ENCODE results near the gene PRRT4. TPM values are rescaled to one million over a fixed set of nuclear protein-coding genes. Genes with fewer than 3 reads are reported as not detected.

PRRT4 gene
- total and polyA plus RNA-seq, 9 donors: 7.8 to 22.0 (median 17.0) TPM

- Histone ChIP-seq H3K4me1 (ENCODE audit: control insufficient read depth, insufficient read depth, low read length) (peaks cover 32% of the 10 kb centered on the region), H3K9me3 (replicated peaks; ENCODE audit: control insufficient read depth, low read depth, low read length) (no peaks in the 10 kb centered on the region), H3K27me3 (ENCODE audit: control insufficient read depth, insufficient read depth, low read length) (peaks cover 48% of the 10 kb centered on the region), H3K4me3 (ENCODE audit: low read length) (no peak overlapping the region), H3K27ac (ENCODE audit: low read length) (no peak overlapping the region), H3K36me3 (ENCODE audit: control insufficient read depth, insufficient read depth, low read length) (no peaks in the 10 kb centered on the region)
- DNase-seq: peak; percentile 66
- WGBS (ENCODE audit: insufficient coverage): 17% methylated on average over 1 of the region's 4 CpGs
Measured at GRCh38 chr7:128349466-128349825, 12.0 kb downstream of the PRRT4 start.

GRCh38 chr7:128347647-128348097, 13.8 kb downstream of the PRRT4 start:
- DNase-seq: peak; percentile 59
- Histone ChIP-seq H3K9me3 (replicated peaks; ENCODE audit: control insufficient read depth, low read depth, low read length) (no peaks in the 10 kb centered on the region), H3K27me3 (ENCODE audit: control insufficient read depth, insufficient read depth, low read length) (peaks cover 32% of the 10 kb centered on the region), H3K36me3 (ENCODE audit: control insufficient read depth, insufficient read depth, low read length) (no peaks in the 10 kb centered on the region), H3K27ac (ENCODE audit: low read length) (no peak overlapping the region), H3K4me3 (ENCODE audit: low read length) (no peak overlapping the region), H3K4me1 (ENCODE audit: control insufficient read depth, insufficient read depth, low read length) (peaks cover 37% of the 10 kb centered on the region)
- WGBS (ENCODE audit: insufficient coverage): 5% methylated on average over 2 of the region's 2 CpGs

- WGBS (ENCODE audit: insufficient coverage): 96% methylated on average over 5 of the region's 5 CpGs
- Histone ChIP-seq H3K4me3 (ENCODE audit: low read length) (no peak overlapping the region), H3K27ac (ENCODE audit: low read length) (no peak overlapping the region), H3K4me1 (ENCODE audit: control insufficient read depth, insufficient read depth, low read length) (peaks cover 24% of the 10 kb centered on the region), H3K9me3 (replicated peaks; ENCODE audit: control insufficient read depth, low read depth, low read length) (no peaks in the 10 kb centered on the region), H3K36me3 (ENCODE audit: control insufficient read depth, insufficient read depth, low read length) (peaks cover 5% of the 10 kb centered on the region), H3K27me3 (ENCODE audit: control insufficient read depth, insufficient read depth, low read length) (peaks cover 6% of the 10 kb centered on the region)
- DNase-seq: no peak
Measured at GRCh38 chr7:128344431-128344774, 17.1 kb downstream of the PRRT4 start.

- peak within 1 kb of the TSS; percentile 80 for H3K4me3 ChIP-seq (ENCODE audit: low read length)
- H3K27me3 ChIP-seq (ENCODE audit: control insufficient read depth, insufficient read depth, low read length): peaks cover 2% of the 10 kb centered on the region
- H3K9me3 ChIP-seq (replicated peaks; ENCODE audit: control insufficient read depth, low read depth, low read length): no peaks in the 10 kb centered on the region
- peaks cover 11% of the 10 kb centered on the region for H3K36me3 ChIP-seq (ENCODE audit: control insufficient read depth, insufficient read depth, low read length)
- peak within 1 kb of the TSS; percentile 82 for H3K27ac ChIP-seq (ENCODE audit: low read length)
- WGBS (ENCODE audit: insufficient coverage): 0% methylated on average over 29 of the region's 49 CpGs
- DNase-seq: peak; percentile 97
- peaks cover 18% of the 10 kb centered on the region for H3K4me1 ChIP-seq (ENCODE audit: control insufficient read depth, insufficient read depth, low read length)
Measured at GRCh38 chr7:128343554-128344430, 17.7 kb downstream of the PRRT4 start, which contains the start of gene RBM28. Gene RBM28, minus strand, starts transcription at chr7:128343908. Its CDS starts 115 bp downstream, at chr7:128343793.

GRCh38 chr7:128341733-128342132, 19.8 kb downstream of the PRRT4 start:
- H3K9me3 ChIP-seq (replicated peaks; ENCODE audit: control insufficient read depth, low read depth, low read length): no peaks in the 10 kb centered on the region
- peaks cover 13% of the 10 kb centered on the region for H3K4me1 ChIP-seq (ENCODE audit: control insufficient read depth, insufficient read depth, low read length)
- 86% methylated on average over 2 of the region's 6 CpGs for WGBS (ENCODE audit: insufficient coverage)
- no peak overlapping the region for H3K4me3 ChIP-seq (ENCODE audit: low read length)
- H3K27ac ChIP-seq (ENCODE audit: low read length): no peak overlapping the region
- H3K36me3 ChIP-seq (ENCODE audit: control insufficient read depth, insufficient read depth, low read length): peaks cover 21% of the 10 kb centered on the region
- H3K27me3 ChIP-seq (ENCODE audit: control insufficient read depth, insufficient read depth, low read length): no peaks in the 10 kb centered on the region
- DNase-seq: no peak

- DNase-seq: no peak
- H3K9me3 ChIP-seq (replicated peaks; ENCODE audit: control insufficient read depth, low read depth, low read length): no peaks in the 10 kb centered on the region
- H3K27ac ChIP-seq (ENCODE audit: low read length): no peak overlapping the region
- H3K4me3 ChIP-seq (ENCODE audit: low read length): no peak overlapping the region
- no peaks in the 10 kb centered on the region for H3K27me3 ChIP-seq (ENCODE audit: control insufficient read depth, insufficient read depth, low read length)
- H3K36me3 ChIP-seq (ENCODE audit: control insufficient read depth, insufficient read depth, low read length): peaks cover 46% of the 10 kb centered on the region
- WGBS (ENCODE audit: insufficient coverage): 100% methylated on average over 1 of the region's 3 CpGs
- no peaks in the 10 kb centered on the region for H3K4me1 ChIP-seq (ENCODE audit: control insufficient read depth, insufficient read depth, low read length)
Measured at GRCh38 chr7:128335730-128336129, 25.8 kb downstream of the PRRT4 start.

- no peaks in the 10 kb centered on the region for H3K27me3 ChIP-seq (ENCODE audit: control insufficient read depth, insufficient read depth, low read length)
- H3K27ac ChIP-seq (ENCODE audit: low read length): no peak overlapping the region
- no peak for DNase-seq
- no peaks in the 10 kb centered on the region for H3K4me1 ChIP-seq (ENCODE audit: control insufficient read depth, insufficient read depth, low read length)
- H3K36me3 ChIP-seq (ENCODE audit: control insufficient read depth, insufficient read depth, low read length): peaks cover 59% of the 10 kb centered on the region
- 96% methylated on average over 8 of the region's 9 CpGs for WGBS (ENCODE audit: insufficient coverage)
- H3K9me3 ChIP-seq (replicated peaks; ENCODE audit: control insufficient read depth, low read depth, low read length): no peaks in the 10 kb centered on the region
- H3K4me3 ChIP-seq (ENCODE audit: low read length): no peak overlapping the region
Measured at GRCh38 chr7:128324368-128324680, 37.2 kb downstream of the PRRT4 start.

- Histone ChIP-seq H3K27me3 (ENCODE audit: control insufficient read depth, insufficient read depth, low read length) (no peaks in the 10 kb centered on the region), H3K36me3 (ENCODE audit: control insufficient read depth, insufficient read depth, low read length) (peaks cover 58% of the 10 kb centered on the region), H3K9me3 (replicated peaks; ENCODE audit: control insufficient read depth, low read depth, low read length) (no peaks in the 10 kb centered on the region), H3K4me1 (ENCODE audit: control insufficient read depth, insufficient read depth, low read length) (no peaks in the 10 kb centered on the region), H3K4me3 (ENCODE audit: low read length) (no peak overlapping the region), H3K27ac (ENCODE audit: low read length) (no peak overlapping the region)
- DNase-seq: no peak
- 100% methylated on average over 1 of the region's 10 CpGs for WGBS (ENCODE audit: insufficient coverage)
Measured at GRCh38 chr7:128323459-128324367, 37.8 kb downstream of the PRRT4 start.

- no peaks in the 10 kb centered on the region for H3K4me1 ChIP-seq (ENCODE audit: control insufficient read depth, insufficient read depth, low read length)
- no peak overlapping the region for H3K27ac ChIP-seq (ENCODE audit: low read length)
- H3K9me3 ChIP-seq (replicated peaks; ENCODE audit: control insufficient read depth, low read depth, low read length): no peaks in the 10 kb centered on the region
- H3K4me3 ChIP-seq (ENCODE audit: low read length): no peak overlapping the region
- DNase-seq: no peak
- peaks cover 62% of the 10 kb centered on the region for H3K36me3 ChIP-seq (ENCODE audit: control insufficient read depth, insufficient read depth, low read length)
- H3K27me3 ChIP-seq (ENCODE audit: control insufficient read depth, insufficient read depth, low read length): no peaks in the 10 kb centered on the region
Measured at GRCh38 chr7:128323040-128323439, 38.5 kb downstream of the PRRT4 start.

GRCh38 chr7:128322040-128322643, 39.3 kb downstream of the PRRT4 start:
- no peaks in the 10 kb centered on the region for H3K4me1 ChIP-seq (ENCODE audit: control insufficient read depth, insufficient read depth, low read length)
- H3K27me3 ChIP-seq (ENCODE audit: control insufficient read depth, insufficient read depth, low read length): no peaks in the 10 kb centered on the region
- no peak overlapping the region for H3K4me3 ChIP-seq (ENCODE audit: low read length)
- peak; percentile 32 for DNase-seq
- WGBS (ENCODE audit: insufficient coverage): 100% methylated on average over 1 of the region's 3 CpGs
- H3K9me3 ChIP-seq (replicated peaks; ENCODE audit: control insufficient read depth, low read depth, low read length): no peaks in the 10 kb centered on the region
- H3K36me3 ChIP-seq (ENCODE audit: control insufficient read depth, insufficient read depth, low read length): peaks cover 64% of the 10 kb centered on the region
- no peak overlapping the region for H3K27ac ChIP-seq (ENCODE audit: low read length)
